ENCODE data around the gene DENND11. TPM values are rescaled to one million over a fixed set of nuclear protein-coding genes. Genes with fewer than 3 reads are reported as not detected.

The DENND11 gene
- total RNA-seq, 1 donor from 2014 or later, result 10.6 TPM

DNA sequence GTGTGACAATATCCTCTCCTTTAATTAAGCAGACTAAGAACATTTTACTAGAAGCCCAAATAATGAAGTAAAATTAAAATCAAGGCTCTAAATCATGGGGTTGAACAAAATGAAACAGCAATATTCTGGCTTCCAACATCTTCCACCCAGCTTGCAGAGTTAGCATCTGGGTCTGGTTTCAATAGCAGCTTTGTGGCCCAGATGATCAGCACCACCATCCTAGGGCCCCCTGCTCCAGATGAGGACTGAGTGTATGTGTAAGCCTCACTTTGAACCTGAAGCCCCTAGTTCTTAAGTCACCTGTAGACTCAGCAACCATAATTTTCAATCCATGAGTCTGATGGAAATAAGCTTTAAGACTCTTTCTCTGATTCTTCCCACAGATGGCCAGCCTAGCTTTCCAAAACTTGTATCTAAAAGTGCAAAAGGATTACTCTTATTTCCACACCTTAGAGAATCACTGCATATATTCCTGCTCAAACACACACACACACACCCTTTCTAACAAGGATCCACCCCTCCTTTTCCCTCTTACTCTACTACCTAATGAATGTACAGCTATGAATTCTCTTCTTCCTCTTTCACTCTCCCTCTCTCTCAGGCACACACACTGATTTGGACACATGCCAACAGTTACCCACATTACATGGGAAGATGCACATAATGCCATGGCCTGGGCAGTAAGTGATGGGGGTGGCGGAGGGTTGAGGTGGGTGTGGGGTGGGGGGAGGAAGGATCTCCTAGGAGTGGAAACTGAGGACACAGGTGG is 3.5 kb downstream of the DENND11 start:
- Mint-ChIP-seq H3K4me3 (ENCODE audit: unreplicated experiment) (no peak overlapping the region), H3K36me3 (ENCODE audit: unreplicated experiment) (no peaks in the 10 kb centered on the region), H3K9me3 (ENCODE audit: unreplicated experiment) (no peaks in the 10 kb centered on the region)

DNA sequence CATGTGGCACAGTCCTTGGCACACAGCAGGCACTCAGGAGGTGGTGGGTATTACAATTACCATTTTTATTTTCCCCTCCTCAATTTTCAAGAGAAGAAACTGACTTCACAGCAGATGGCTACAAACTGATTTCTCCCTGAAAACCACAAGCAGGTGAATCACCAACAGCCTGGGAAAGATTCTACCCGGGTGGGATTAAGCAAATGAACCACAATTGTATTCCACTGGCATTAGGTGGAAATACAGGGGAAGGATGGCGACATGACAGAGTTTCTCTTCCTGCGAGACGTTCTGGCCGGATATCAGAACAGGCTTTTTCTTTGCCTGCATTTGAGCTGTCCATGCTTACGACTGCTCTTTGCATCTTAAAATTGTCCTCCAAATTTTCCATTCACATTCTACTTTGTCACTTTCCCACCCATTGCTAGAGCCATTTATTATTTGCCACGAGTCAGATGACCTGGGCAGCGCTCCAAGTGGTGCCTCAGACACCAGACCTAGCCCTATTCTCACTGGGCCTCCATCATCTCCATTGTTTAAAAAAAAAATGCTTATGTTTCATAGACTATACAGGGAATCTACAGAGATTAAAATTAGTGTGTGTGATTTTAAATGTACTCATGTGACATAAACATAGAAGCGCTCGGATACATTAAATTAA is 4.6 kb downstream of the DENND11 start:
- H3K4me3 Mint-ChIP-seq (ENCODE audit: unreplicated experiment), result no peak overlapping the region
- H3K9me3 Mint-ChIP-seq (ENCODE audit: unreplicated experiment), result no peaks in the 10 kb centered on the region
- H3K36me3 Mint-ChIP-seq (ENCODE audit: unreplicated experiment), result no peaks in the 10 kb centered on the region
- H3K27ac Mint-ChIP-seq (ENCODE audit: unreplicated experiment), result no peak overlapping the region
- H3K27me3 Mint-ChIP-seq (ENCODE audit: unreplicated experiment), result no peaks in the 10 kb centered on the region
- DNase-seq (ENCODE audit: extremely low spot score, unreplicated experiment), result no peak
- TF ChIP-seq, protein P1, sequence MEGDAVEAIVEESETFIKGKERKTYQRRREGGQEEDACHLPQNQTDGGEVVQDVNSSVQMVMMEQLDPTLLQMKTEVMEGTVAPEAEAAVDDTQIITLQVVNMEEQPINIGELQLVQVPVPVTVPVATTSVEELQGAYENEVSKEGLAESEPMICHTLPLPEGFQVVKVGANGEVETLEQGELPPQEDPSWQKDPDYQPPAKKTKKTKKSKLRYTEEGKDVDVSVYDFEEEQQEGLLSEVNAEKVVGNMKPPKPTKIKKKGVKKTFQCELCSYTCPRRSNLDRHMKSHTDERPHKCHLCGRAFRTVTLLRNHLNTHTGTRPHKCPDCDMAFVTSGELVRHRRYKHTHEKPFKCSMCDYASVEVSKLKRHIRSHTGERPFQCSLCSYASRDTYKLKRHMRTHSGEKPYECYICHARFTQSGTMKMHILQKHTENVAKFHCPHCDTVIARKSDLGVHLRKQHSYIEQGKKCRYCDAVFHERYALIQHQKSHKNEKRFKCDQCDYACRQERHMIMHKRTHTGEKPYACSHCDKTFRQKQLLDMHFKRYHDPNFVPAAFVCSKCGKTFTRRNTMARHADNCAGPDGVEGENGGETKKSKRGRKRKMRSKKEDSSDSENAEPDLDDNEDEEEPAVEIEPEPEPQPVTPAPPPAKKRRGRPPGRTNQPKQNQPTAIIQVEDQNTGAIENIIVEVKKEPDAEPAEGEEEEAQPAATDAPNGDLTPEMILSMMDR (IDR thresholded peaks at IDR 0.05), result no peak
- peaks cover 35% of the 10 kb centered on the region for H3K4me1 Mint-ChIP-seq (ENCODE audit: unreplicated experiment)

More for the DNA sequence above, 3.5 kb downstream of the DENND11 start:
- no peaks in the 10 kb centered on the region for H3K27me3 Mint-ChIP-seq (ENCODE audit: unreplicated experiment)
- H3K27ac Mint-ChIP-seq (ENCODE audit: unreplicated experiment), result no peak overlapping the region
- DNase-seq (ENCODE audit: extremely low spot score, unreplicated experiment), result no peak
- TF ChIP-seq, protein P1 (IDR thresholded peaks at IDR 0.05), result no peak
- peaks cover 40% of the 10 kb centered on the region for H3K4me1 Mint-ChIP-seq (ENCODE audit: unreplicated experiment)

DNA sequence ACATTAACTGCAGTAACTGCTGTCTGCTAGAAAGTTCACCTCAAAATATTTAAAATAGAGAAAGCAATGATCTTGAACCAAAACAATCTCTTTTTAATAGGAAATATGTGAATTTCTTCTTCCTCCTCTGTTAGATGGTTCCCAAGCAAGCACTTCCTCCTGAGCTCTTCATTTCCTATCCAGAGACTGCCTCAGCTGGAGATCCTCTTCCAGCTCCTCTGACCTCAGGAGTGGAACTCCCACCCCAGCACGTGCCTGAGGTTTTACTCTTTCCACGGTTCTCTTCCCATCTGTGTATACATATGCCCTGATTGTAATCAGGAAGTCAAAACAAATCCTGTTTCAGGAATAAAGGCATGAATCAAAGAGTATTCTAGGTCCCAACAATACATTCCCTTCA is 5.6 kb downstream of the DENND11 start:
- no peaks in the 10 kb centered on the region for H3K9me3 Mint-ChIP-seq (ENCODE audit: unreplicated experiment)
- H3K4me1 Mint-ChIP-seq (ENCODE audit: unreplicated experiment), result peaks cover 33% of the 10 kb centered on the region
- no peak for DNase-seq (ENCODE audit: extremely low spot score, unreplicated experiment)
- no peak overlapping the region for H3K4me3 Mint-ChIP-seq (ENCODE audit: unreplicated experiment)
- H3K27me3 Mint-ChIP-seq (ENCODE audit: unreplicated experiment), result no peaks in the 10 kb centered on the region
- TF ChIP-seq, protein P1 (IDR thresholded peaks at IDR 0.05), result no peak
- no peaks in the 10 kb centered on the region for H3K36me3 Mint-ChIP-seq (ENCODE audit: unreplicated experiment)
- H3K27ac Mint-ChIP-seq (ENCODE audit: unreplicated experiment), result no peak overlapping the region

DNA sequence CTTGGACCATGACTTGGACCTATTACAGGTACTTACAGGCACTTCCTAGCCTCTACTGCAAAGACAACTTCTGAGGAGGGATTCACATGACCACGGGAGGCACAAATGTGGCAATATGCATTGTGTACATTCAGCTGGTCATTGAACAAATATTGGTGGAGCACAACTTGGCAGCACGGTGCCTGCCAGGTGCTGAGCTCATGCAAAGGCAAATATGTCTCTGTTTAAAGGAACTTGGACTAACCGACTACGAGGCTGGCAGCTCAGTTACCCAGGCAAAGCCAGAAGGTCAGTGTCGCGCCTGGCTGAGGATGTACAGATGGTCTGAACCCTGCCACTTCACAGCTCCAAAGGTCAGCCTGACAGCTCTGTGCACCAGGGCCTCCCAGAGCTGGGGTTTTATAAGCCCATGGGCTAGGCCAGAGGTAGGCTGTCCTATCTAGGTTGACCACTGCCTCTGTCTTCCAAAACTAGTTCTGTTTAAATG is 6.1 kb downstream of the DENND11 start:
- H3K9me3 Mint-ChIP-seq (ENCODE audit: unreplicated experiment), result no peaks in the 10 kb centered on the region
- TF ChIP-seq, protein P1 (IDR thresholded peaks at IDR 0.05), result no peak
- no peak overlapping the region for H3K27ac Mint-ChIP-seq (ENCODE audit: unreplicated experiment)
- no peak overlapping the region for H3K4me3 Mint-ChIP-seq (ENCODE audit: unreplicated experiment)
- no peaks in the 10 kb centered on the region for H3K27me3 Mint-ChIP-seq (ENCODE audit: unreplicated experiment)
- H3K4me1 Mint-ChIP-seq (ENCODE audit: unreplicated experiment), result peaks cover 31% of the 10 kb centered on the region
- H3K36me3 Mint-ChIP-seq (ENCODE audit: unreplicated experiment), result no peaks in the 10 kb centered on the region
- DNase-seq (ENCODE audit: extremely low spot score, unreplicated experiment), result no peak

GRCh38 chr7:141693082-141693481 is 8.9 kb downstream of the DENND11 start:
- DNase-seq (ENCODE audit: extremely low spot score, unreplicated experiment), result no peak
- no peaks in the 10 kb centered on the region for H3K36me3 Mint-ChIP-seq (ENCODE audit: unreplicated experiment)
- H3K27me3 Mint-ChIP-seq (ENCODE audit: unreplicated experiment), result no peaks in the 10 kb centered on the region

More at GRCh38 chr7:141693082-141693481, 8.9 kb downstream of the DENND11 start:
- H3K9me3 Mint-ChIP-seq (ENCODE audit: unreplicated experiment), result no peaks in the 10 kb centered on the region
- H3K4me1 Mint-ChIP-seq (ENCODE audit: unreplicated experiment), result peaks cover 15% of the 10 kb centered on the region
- no peak overlapping the region for H3K4me3 Mint-ChIP-seq (ENCODE audit: unreplicated experiment)
- H3K27ac Mint-ChIP-seq (ENCODE audit: unreplicated experiment), result no peak overlapping the region
- TF ChIP-seq, protein P1 (IDR thresholded peaks at IDR 0.05), result no peak

Measured in osteocyte (in vitro differentiated cells).